NCI-H510A treated with DMSO at 0.1 percent for 48 hours (cell line): ENCODE measurements around the gene USB1.

Source experiments
- DNase-seq: peaks from one replicate; lab custom pipeline; 2025; lab: John Stamatoyannopoulos, UW

USB1 gene

GRCh38 chr16:58019866-58020538 is 18.8 kb downstream of the USB1 start:
- DNase-seq, result no peak

DNA sequence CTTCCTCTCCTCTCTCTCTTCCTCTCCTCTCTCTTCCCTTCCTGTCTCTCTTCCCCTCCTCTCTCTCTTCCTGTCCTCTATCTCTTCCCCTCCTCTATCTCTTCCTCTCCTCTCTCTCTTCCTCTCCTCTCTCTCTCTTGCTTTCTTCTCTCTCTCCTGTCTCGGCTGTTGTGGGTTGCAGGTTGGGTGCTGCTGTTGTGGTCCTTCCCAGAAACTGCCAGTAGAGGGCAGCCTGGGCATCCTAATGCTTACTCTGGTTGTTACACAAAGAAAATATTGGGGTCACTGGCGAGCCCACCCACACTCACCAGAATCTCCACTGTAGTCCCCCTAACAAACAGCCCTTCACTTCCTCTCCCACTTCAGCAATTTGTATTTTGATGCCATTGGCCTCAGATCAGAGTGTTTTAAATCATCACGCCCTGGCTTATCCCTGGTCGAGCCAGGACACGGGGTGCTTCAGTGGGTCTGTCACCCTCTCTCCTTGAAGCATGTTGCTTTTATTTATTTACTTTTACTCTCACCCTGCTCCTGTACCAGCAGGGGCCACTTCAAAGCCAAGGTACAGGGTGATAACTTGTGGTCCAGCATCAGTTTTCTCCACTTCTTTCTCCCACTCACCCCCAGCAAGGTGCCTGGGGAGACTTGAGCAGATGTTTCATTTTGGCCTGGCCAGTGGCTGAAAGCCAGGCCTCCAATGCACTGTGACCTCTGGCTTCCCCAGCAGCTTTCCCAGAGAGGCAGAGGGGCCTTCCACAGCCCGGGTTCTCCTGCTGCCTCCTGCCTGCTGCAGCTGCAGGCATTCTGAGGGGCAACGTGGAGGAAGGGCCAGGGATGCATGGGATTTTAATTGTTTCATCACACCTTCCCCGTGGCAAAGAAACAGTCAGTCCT is 19.7 kb downstream of the USB1 start:
- peak; percentile 11 for DNase-seq

DNA sequence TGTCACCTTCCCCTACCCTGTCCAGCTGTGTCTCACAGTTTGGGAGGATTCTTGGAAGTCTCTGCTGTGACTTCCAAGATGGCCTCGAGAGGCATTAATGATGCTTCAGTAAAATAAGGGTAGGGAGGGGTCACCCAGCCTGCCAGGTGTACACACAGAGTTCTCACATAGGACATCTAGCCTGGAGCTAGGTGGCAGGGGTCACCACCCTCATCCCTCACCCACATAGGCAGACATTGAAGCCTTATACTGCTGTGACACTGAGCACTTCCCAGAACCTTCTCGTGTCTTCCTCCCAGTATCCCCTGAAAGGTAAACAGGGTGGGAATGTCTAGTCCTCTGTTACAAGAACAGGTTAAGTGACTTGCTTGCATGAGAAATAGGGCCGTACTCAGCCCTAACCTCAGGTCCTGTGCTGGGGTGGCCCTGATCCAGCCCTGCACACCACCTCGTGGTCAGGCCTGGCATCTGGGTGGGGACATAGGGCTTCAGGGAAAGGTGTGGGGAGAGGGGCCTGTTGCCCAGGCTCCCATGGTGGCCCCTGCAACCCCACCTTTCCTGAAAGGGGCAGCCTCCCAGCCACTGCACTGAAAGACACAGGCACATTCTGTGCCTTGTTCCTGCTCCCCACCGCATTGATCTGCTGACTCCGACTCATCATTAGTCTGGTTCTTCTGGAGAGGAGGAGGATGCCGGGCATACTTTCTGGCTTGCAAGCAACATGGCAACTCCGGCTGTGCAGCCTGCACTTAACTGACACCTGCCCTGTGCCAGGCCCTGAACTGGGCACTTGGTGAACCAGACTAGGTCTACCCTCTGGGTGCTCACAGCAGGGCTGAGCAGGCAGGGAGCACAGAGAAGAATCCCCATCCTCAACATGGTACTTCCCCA is 20.7 kb downstream of the USB1 start:
- DNase-seq, result no peak

DNA sequence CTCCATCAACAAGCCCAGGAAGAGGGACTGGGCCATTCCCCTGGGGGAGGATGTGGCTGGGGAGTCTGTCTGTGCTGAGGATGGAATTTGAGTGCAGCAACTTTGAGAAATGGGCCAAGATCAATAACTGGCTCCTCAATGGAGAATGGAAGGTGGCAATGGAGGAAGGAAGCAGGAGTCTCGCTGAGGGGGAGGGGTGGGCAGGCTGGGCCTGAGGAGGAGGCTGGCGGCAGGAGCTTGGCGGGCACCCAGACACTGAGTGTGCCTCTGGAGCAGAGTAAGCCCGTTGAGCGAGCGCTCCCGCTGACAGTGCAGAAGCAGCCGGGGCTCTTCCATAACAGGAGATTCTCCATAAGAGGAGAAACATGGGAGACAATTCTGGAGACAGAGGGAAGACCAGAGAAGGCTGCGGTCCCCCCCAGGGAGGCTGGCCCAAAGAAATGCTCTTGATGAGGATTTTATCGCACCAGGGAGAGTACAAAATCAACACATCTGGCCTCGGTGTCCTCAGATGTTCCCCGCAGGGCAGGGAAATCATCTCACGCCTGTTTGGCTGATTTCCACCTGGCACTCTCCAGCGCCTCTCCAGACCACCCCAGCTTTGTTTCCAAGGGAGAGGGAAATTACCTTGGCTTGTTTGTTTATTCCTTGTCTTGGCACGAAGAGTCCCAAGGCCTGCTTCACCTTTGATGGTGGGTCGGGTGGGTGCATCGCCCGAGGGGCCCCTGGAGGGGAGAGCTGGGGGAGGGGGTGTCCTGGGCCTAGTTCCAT is 21.6 kb downstream of the USB1 start:
- DNase-seq, result peak; percentile 67

DNA sequence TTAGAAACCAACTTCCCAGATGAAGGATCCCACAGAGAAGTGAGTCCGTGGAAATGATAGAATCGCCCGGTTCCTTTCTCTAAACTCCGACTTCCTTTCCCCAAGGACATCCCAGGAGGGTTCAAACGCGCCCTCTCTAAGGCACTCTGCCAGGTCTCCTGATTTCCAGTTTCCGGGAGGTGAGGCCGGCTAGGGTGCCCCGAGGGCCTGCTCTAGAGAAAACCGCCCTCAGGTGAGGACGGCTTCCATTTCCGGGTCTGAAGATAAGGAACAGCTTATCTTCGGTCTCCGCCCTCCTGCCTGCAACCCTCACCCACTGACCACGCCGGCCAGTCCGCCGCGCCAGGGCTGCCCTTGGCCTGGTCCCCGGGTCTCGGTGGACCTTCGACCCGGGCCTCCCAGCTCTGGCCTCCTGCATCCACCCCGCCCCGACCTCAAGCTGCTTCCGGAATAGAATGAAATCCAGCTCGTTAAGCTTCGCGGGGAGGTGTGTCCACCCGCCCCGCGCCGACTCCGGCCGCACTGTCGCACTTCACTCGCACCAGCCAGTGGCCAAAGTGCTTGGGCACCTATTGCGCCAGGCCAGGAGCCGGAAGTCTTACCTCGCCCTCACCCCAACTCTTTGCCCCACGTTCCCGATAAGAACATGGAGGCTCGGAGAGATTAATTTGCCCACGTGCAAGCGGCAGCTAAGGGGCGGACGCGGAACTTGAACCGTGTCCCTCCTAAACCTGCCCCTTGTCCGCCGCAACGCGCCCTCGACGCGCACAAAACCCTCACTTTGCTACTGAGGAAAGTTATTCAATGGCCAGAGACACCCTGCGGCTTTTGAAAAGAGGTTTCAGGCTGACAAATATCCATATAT is 23.5 kb downstream of the USB1 start:
- peak; percentile 35 for DNase-seq

DNA sequence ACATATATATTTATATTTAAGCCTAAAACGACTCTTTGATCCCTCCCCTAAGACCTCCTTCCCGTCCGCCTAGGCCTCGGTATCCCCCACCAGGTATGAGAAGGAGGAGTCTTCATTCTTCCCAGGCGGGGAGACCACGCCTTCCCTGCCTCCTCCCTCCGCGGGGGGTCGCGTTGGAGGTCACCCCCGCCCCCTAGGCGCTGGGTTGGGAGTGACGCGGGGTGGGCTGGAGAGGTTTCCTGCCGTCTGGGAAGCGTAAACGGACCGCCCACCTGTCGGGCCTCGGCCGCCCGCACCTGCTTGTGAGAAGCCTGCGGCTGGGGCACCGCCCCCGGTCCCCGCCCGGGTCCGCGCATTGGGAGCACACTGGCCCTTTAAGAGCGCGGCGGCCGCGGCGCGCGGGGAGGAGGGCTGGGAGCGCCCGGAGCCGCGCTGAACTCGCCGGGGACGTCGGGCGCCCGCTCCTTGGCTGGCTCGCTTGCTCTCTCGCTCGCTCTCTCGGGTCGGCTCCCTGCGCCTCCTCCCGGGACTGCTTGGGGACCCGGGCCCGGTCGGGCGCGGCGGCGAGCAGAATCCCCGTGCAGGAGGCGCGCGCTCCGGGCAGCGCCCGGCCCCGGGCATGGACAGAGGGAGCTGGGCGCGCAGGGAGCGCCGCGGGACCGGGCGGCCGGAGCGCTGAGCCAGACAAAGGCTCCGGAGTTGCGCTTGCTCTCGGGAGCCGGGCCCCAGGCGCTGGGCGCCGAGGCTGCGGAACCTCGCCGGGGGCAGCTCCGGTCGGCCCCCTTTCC is 24.3 kb downstream of the USB1 start, which contains the start of gene MMP15:
MMP15 (plus strand) TSS at position 404 of the 788 bp plus-strand sequence. CDS start 597 bp downstream, outside the sequence.
- DNase-seq, result peak; percentile 79

- DNase-seq, result no peak
Observed at GRCh38 chr16:58026139-58026704, 25.0 kb downstream of the USB1 start.

- DNase-seq, result no peak
Observed at GRCh38 chr16:58026705-58027160, 25.5 kb downstream of the USB1 start.

DNA sequence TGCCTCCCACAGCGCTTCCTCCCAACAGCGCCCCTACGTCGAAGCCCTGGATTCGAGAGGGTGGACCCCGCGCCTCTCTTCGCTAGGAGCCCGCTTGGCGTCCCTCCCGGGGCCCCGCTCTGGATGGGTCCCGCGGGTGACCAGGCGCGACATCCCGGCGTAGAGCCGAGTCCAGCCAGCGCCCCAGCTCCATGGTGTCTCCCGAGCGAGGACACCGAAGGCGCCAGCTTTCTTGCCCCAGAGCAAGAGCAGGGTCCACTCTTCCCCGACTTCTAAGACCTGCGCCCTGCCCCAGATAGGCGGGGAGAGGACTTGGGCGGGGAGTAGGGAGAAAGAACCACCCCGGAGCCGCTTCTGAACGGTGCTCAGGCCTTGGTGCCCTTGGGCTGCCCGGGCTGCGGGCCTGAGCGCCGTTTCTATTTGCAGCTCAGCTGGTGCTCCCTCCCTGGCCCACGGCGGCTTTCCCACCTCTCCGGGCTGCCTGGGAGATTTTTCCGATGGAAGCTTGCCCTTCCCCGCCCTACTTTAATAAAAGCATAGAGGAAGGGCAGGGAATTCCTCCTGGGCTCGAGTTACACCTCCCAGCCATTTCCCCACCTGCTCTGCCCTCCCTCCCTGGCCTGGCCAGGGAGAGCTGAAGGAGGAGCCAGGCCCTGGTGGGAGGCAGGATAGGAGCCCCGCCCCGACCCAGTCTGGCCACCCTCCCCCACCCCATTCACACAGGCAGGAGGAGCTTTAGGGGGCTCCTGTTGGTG is 26.1 kb downstream of the USB1 start:
- peak; percentile 61 for DNase-seq

DNA sequence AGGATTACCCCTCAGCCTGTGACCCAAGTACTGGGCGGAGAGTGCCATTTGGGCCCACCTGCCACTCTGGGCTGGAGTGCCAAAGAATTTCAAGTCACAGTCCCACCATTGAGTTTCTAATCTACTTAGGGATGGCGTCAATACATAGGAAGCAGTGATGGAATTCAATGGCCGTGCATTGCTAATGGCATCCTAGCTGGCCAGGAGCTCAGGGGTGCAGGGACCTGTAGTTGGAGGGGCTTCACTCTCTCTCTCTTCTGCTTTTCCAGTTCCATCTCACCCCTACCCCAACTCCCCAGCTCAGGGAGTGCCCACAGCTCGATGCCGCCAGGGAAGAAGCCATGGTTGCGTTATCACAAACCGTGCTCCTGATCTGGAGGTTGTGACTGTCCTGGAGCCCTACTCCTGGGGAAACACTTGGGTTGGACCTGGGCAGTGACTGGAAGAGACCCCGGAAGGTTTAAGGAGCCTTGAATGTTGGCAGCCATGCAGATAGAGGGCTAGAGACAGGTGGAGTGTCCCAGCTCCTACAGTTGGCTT is 26.8 kb downstream of the USB1 start:
- DNase-seq, result no peak

GRCh38 chr16:58028541-58029070 is 27.4 kb downstream of the USB1 start:
- no peak for DNase-seq

- no peak for DNase-seq
Observed at GRCh38 chr16:58029410-58029809, 28.2 kb downstream of the USB1 start.

DNA sequence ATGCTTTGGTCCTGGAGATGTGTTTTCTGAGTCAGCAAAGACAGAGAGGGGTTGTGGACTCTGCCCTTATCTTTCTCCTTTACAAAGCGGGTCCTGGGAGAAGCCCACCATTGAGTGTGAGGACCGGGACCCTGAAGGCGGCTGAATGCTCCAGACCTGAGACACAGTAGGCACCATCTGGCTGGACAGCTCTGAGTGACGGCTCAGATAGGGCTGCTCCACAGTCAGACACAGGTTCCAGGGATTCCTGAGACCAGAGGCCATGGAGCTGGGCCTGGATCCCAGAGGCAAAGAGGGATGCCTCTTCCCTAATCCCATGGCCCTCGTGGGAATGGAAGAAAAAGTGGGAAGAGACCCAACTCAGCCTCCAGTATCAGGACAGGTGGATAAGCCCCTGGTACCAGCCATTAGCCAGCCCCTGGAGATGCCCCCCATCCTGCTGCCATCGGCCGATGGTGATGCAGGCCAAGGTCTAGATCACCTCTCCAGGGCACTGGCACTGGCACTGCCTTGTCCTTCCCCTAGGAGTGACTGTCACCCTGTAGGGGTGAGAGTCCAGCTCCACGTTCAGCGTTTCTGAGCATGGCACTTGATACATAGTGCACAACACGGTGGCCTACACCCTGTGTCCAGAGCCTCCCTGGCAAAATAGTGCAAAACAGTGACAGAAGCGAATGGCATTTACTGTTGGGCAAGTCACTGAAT is 29.1 kb downstream of the USB1 start:
- DNase-seq, result no peak

DNA sequence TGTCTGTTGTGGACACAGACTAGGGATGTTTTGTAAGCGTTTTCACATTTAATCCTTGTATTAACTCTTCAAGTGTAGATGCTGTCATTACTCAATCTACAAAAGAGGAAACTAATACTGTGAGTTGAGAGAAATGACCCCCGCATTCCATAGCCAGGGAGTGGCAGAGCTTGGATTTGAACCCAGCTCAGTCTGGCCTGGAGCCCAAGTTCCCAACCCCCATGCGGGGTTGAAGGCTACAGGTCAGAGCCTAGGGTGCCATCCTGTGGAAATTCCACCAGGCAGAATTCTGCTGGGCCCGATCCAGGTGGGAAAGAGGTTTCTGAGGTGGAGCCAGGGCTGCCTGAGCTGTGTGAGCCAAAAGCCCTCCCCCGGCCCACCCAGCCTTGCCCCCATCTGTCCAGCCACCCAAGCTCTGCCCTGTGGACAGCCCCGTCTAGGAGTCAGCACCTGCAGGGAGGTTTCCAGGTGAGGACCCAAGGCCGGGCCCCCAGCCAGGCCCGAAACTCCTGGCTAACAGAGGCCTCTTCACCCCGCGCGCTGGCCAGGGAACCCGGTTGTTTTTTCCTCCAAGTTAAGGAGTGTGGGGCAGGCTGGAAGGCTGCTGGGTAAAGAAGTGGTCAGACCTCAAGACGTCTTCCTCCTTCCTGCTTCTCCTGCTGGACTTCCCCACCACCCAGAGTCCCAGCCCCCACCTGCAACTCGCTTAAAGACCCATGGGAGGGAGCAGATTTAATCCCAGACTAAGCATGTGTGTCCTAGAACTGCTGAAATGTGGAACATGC is 30.0 kb downstream of the USB1 start:
- no peak for DNase-seq

- no peak for DNase-seq
Observed at GRCh38 chr16:58032710-58033293, 31.6 kb downstream of the USB1 start.

DNA sequence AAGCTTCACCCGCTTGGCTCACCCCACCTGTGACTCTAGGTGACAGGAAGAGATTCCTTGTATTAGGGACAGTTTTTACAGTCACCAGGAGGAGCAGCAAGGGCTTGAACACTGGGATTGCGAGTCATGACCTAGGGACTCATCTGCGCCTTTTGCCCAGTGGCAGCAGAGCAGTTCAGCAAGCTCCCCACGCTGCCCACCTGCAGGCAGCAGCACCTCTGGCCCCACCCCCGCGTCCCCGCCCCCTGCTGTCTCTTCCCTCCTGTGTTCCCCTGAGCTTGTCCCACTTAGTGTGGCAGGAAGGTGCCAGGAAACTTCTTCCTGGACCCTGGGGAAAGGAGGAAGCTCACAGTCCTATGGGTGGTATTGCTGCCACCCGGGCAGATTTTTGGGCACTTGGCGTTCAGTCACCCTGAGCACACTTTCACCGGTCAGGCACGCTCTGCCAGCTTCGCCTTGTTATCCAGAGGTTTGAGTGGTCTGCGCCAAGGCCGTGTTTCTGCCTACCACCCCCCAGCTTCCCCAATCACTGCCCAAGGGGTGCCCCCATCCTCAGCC is 33.0 kb downstream of the USB1 start:
- no peak for DNase-seq
